Effector memory CD4-positive, alpha-beta T cell (primary cell): ENCODE measurements around the gene PLEKHA7.
"Not testable (repeated sequence)": the region's sequence is repeated elsewhere in the genome, so short reads cannot be mapped to it uniquely, and the experiment has no call there.

Source experiments
- DNase-seq, 3 donors: peaks; one replicate each; pipeline ENCODE4 v3.0.0-alpha.2; 2020
- H3K27ac ChIP-seq: 2 replicates; pipeline ENCODE4 v1.7.0; 2013; ENCODE audit warnings: mild to moderate bottlenecking, low read length, moderate library complexity; ENCODE audit not compliant: insufficient read depth, poor library complexity, severe bottlenecking
- H3K27me3 ChIP-seq: replicated peaks from 2 replicates; pipeline ENCODE4 v1.7.0; 2013; ENCODE audit warnings: mild to moderate bottlenecking, low read length; ENCODE audit not compliant: insufficient read depth, control insufficient read depth, poor library complexity, severe bottlenecking
- H3K36me3 ChIP-seq: 2 replicates; pipeline ENCODE4 v1.7.0; 2013; ENCODE audit warnings: mild to moderate bottlenecking, low read length, moderate library complexity; ENCODE audit not compliant: control insufficient read depth, insufficient read depth
- H3K4me1 ChIP-seq: 2 replicates; pipeline ENCODE4 v1.7.0; 2013; ENCODE audit warnings: low read length, mild to moderate bottlenecking; ENCODE audit not compliant: control insufficient read depth, insufficient read depth, poor library complexity, severe bottlenecking
- H3K4me3 ChIP-seq: 2 replicates; pipeline ENCODE4 v1.7.0; 2013; ENCODE audit warnings: low read length, low read depth, mild to moderate bottlenecking; ENCODE audit not compliant: insufficient read depth, poor library complexity, severe bottlenecking
- H3K9me3 ChIP-seq: 2 replicates; pipeline ENCODE4 v1.7.0; 2013; ENCODE audit warnings: mild to moderate bottlenecking, low read length, moderate library complexity; ENCODE audit not compliant: control insufficient read depth

The PLEKHA7 gene

GRCh38 chr11:17010851-17011420 is 3.3 kb downstream of the PLEKHA7 start:
- H3K27me3 ChIP-seq, result no peaks in the 10 kb centered on the region
- no peaks in the 10 kb centered on the region for H3K36me3 ChIP-seq
- peaks cover 9% of the 10 kb centered on the region for H3K4me1 ChIP-seq
- no peak for DNase-seq
- no peak overlapping the region for H3K27ac ChIP-seq
- H3K4me3 ChIP-seq, result no peak overlapping the region
- no peaks in the 10 kb centered on the region for H3K9me3 ChIP-seq

- no peaks in the 10 kb centered on the region for H3K36me3 ChIP-seq
- no peaks in the 10 kb centered on the region for H3K9me3 ChIP-seq
- H3K27ac ChIP-seq, result no peak overlapping the region
- H3K27me3 ChIP-seq, result no peaks in the 10 kb centered on the region
- DNase-seq, result no peak
- H3K4me3 ChIP-seq, result no peak overlapping the region
- peaks cover 4% of the 10 kb centered on the region for H3K4me1 ChIP-seq
These were observed 6.1 kb downstream of the PLEKHA7 start for GRCh38 chr11:17008099-17008498.

GRCh38 chr11:17005646-17006045 is 8.6 kb downstream of the PLEKHA7 start:
- Histone ChIP-seq H3K9me3 (no peaks in the 10 kb centered on the region), H3K4me3 (no peak overlapping the region), H3K4me1 (no peaks in the 10 kb centered on the region), H3K36me3 (no peaks in the 10 kb centered on the region), H3K27me3 (no peaks in the 10 kb centered on the region), H3K27ac (no peak overlapping the region)
- DNase-seq, result no peak

- Histone ChIP-seq H3K27ac (no peak overlapping the region), H3K9me3 (no peaks in the 10 kb centered on the region), H3K4me1 (no peaks in the 10 kb centered on the region), H3K36me3 (no peaks in the 10 kb centered on the region), H3K27me3 (no peaks in the 10 kb centered on the region), H3K4me3 (no peak overlapping the region)
- DNase-seq, result no peak
These were observed 9.6 kb downstream of the PLEKHA7 start for GRCh38 chr11:17004486-17005148.

GRCh38 chr11:17003426-17003825 is 10.8 kb downstream of the PLEKHA7 start:
- Histone ChIP-seq H3K27me3 (no peaks in the 10 kb centered on the region), H3K4me1 (no peaks in the 10 kb centered on the region), H3K36me3 (no peaks in the 10 kb centered on the region), H3K27ac (no peak overlapping the region), H3K4me3 (no peak overlapping the region), H3K9me3 (no peaks in the 10 kb centered on the region)
- DNase-seq, result no peak

GRCh38 chr11:17002543-17002942 is 11.7 kb downstream of the PLEKHA7 start:
- Histone ChIP-seq H3K4me3 (no peak overlapping the region), H3K4me1 (no peaks in the 10 kb centered on the region), H3K36me3 (no peaks in the 10 kb centered on the region), H3K27me3 (no peaks in the 10 kb centered on the region), H3K9me3 (no peaks in the 10 kb centered on the region), H3K27ac (no peak overlapping the region)
- no peak for DNase-seq

GRCh38 chr11:17001806-17002205 is 12.4 kb downstream of the PLEKHA7 start:
- no peak for DNase-seq
- H3K27ac ChIP-seq, result no peak overlapping the region
- H3K36me3 ChIP-seq, result no peaks in the 10 kb centered on the region
- H3K4me1 ChIP-seq, result no peaks in the 10 kb centered on the region
- H3K27me3 ChIP-seq, result no peaks in the 10 kb centered on the region
- H3K9me3 ChIP-seq, result no peaks in the 10 kb centered on the region
- no peak overlapping the region for H3K4me3 ChIP-seq

- Histone ChIP-seq H3K27me3 (no peaks in the 10 kb centered on the region), H3K4me1 (no peaks in the 10 kb centered on the region), H3K4me3 (no peak overlapping the region), H3K36me3 (no peaks in the 10 kb centered on the region), H3K27ac (no peak overlapping the region), H3K9me3 (no peaks in the 10 kb centered on the region)
- DNase-seq, result no peak
These were observed 13.2 kb downstream of the PLEKHA7 start for GRCh38 chr11:17000987-17001386.

GRCh38 chr11:17000253-17000652 is 14.0 kb downstream of the PLEKHA7 start:
- not testable (repeated sequence) for H3K4me3 ChIP-seq, H3K27me3 ChIP-seq, H3K27ac ChIP-seq, DNase-seq, H3K36me3 ChIP-seq, H3K9me3 ChIP-seq, H3K4me1 ChIP-seq

- Histone ChIP-seq H3K27me3 (no peaks in the 10 kb centered on the region), H3K4me1 (no peaks in the 10 kb centered on the region), H3K9me3 (no peaks in the 10 kb centered on the region), H3K36me3 (no peaks in the 10 kb centered on the region), H3K27ac (no peak overlapping the region), H3K4me3 (no peak overlapping the region)
- no peak for DNase-seq
These were observed 15.1 kb downstream of the PLEKHA7 start for GRCh38 chr11:16999116-16999515.
